Measurements from ENCODE around the gene HSD17B10.

The HSD17B10 gene

DNA sequence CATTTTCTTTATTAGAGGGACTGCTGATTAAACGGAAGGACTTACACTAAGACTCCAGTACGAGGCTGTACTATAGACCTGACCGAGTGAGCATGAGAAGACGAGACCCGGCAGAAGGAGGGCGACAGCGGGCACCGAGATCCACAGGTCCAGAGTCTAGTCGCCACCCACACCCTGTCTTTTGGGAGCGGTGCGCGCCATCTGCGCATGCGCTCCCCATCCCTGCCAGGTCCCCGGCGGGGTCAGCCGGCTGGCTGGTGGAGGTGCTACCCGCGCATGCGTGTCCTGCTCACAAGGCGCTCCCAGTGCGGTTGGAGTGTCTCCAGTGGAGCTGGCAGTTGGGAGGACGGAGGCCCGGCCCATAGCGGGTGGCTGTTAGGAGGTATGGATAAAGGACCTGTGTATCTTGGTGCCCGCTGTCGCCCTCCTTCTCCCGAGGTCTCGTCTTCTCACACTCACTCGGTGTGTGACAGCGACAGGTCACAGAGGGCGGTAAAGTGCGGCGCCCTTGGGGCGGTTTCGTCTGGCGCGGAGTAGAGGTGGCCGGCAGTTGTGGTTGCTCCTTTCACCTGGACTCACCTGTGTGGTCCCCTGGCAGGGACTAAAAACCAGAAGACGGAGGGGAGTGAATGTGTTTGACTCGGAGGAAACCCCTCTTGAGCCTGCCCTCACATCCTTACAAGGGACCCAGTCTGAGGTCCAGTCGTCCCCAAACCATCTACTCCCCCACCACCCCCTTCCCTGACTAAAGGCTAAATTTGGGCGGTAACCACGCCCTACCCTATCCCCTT lies 7.6 kb upstream of the HSD17B10 start:
- H3K27me3 ChIP-seq (ENCODE audit: insufficient read depth, low read length, poor library complexity, severe bottlenecking): no peaks in the 10 kb centered on the region
- peak overlapping the region; percentile 85 for H2AFZ ChIP-seq (ENCODE audit: low read length)
- peak overlapping the region; percentile 76 for H3K4me2 ChIP-seq (ENCODE audit: low read depth, low read length, poor library complexity, severe bottlenecking)
- no peak for TF ChIP-seq EZH2phosphoT487 (IDR thresholded peaks at IDR 0.05; ENCODE audit: borderline replicate concordance)
- TF ChIP-seq, protein P1, sequence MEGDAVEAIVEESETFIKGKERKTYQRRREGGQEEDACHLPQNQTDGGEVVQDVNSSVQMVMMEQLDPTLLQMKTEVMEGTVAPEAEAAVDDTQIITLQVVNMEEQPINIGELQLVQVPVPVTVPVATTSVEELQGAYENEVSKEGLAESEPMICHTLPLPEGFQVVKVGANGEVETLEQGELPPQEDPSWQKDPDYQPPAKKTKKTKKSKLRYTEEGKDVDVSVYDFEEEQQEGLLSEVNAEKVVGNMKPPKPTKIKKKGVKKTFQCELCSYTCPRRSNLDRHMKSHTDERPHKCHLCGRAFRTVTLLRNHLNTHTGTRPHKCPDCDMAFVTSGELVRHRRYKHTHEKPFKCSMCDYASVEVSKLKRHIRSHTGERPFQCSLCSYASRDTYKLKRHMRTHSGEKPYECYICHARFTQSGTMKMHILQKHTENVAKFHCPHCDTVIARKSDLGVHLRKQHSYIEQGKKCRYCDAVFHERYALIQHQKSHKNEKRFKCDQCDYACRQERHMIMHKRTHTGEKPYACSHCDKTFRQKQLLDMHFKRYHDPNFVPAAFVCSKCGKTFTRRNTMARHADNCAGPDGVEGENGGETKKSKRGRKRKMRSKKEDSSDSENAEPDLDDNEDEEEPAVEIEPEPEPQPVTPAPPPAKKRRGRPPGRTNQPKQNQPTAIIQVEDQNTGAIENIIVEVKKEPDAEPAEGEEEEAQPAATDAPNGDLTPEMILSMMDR (conservative IDR thresholded peaks at IDR 0.05; ENCODE audit: low read length): no peak
- peaks cover 4% of the 10 kb centered on the region for H3K4me1 ChIP-seq (ENCODE audit: insufficient read depth, low read length, poor library complexity, severe bottlenecking)
- no peaks in the 10 kb centered on the region for H3K9me3 ChIP-seq (ENCODE audit: insufficient read depth, low read depth, low read length)
- no peaks in the 10 kb centered on the region for H3K36me3 ChIP-seq (ENCODE audit: insufficient read depth, low read length)
- H4K20me1 ChIP-seq (ENCODE audit: insufficient read depth, low read length, poor library complexity, severe bottlenecking): no peaks in the 10 kb centered on the region
- no peaks in the 10 kb centered on the region for H3F3A ChIP-seq (ENCODE audit: low read depth)
- peak overlapping the region; percentile 76 for H3K4me3 ChIP-seq (ENCODE audit: low read length, poor library complexity, severe bottlenecking)
- H3K9me2 ChIP-seq (replicated peaks; ENCODE audit: low read depth, low read length): no peaks in the 10 kb centered on the region
- peak overlapping the region; percentile 70 for H3K9ac ChIP-seq (ENCODE audit: low read depth, low read length, poor library complexity, severe bottlenecking)
- H3K79me2 ChIP-seq (ENCODE audit: insufficient read depth, low read length): no peaks in the 10 kb centered on the region

DNA sequence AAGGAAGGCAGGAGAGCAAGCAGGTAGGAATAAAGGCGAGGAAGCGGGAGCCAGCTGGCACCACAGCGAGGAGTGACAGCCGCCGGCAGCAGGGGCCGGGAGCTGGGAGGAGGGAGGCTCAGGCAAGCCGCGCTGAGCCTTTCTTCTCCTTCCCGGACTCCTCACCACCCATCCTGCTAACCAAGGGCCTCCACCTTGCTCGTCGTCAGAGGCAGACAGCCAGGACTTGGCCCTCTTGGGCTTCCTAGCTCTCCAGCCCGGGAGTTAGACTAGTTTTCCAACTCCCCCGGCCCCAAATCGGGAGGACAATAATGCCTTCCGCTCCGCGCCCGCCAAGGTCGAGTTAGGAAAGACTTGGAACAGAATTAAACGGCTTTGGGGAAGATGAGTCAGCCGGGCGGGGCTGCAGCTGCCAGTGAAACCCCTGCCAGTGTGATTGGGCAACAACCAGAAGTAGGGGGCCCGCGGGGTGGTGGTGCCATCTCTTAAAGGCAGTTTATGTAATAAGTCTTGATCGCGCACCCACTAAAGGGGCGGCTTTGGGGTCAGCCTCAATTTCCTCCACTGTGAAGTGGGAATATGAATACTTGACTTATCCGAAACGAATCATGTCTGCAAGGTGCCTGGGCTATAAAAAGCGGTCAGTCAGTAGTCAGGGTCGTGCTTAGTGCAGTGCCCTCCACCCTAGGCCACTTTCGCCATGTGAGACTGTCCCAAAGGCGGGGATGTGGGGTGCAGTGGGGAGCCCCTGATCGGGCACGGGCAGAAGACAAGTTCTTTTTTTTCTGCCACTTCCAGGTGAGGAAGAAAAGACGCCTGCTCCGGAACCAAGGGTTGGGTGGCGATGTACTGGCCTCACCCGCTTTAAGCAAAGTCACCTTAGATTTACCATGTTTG lies 6.7 kb upstream of the HSD17B10 start:
- no peaks in the 10 kb centered on the region for H4K20me1 ChIP-seq (ENCODE audit: insufficient read depth, low read length, poor library complexity, severe bottlenecking)
- no peaks in the 10 kb centered on the region for H3K36me3 ChIP-seq (ENCODE audit: insufficient read depth, low read length)
- TF ChIP-seq, protein P1 (conservative IDR thresholded peaks at IDR 0.05; ENCODE audit: low read length): no peak
- no peak for TF ChIP-seq EZH2phosphoT487 (IDR thresholded peaks at IDR 0.05; ENCODE audit: borderline replicate concordance)
- H3K9me3 ChIP-seq (ENCODE audit: insufficient read depth, low read depth, low read length): no peaks in the 10 kb centered on the region
- H3K9ac ChIP-seq (ENCODE audit: low read depth, low read length, poor library complexity, severe bottlenecking): peak overlapping the region; percentile 70
- peak overlapping the region; percentile 85; the same call in 1 of the 2 replicates for H2AFZ ChIP-seq (ENCODE audit: low read length)
- no peaks in the 10 kb centered on the region for H3K79me2 ChIP-seq (ENCODE audit: insufficient read depth, low read length)
- H3K4me3 ChIP-seq (ENCODE audit: low read length, poor library complexity, severe bottlenecking): peak overlapping the region; percentile 76
- H3F3A ChIP-seq (ENCODE audit: low read depth): no peaks in the 10 kb centered on the region
- H3K27me3 ChIP-seq (ENCODE audit: insufficient read depth, low read length, poor library complexity, severe bottlenecking): no peaks in the 10 kb centered on the region
- no peaks in the 10 kb centered on the region for H3K9me2 ChIP-seq (replicated peaks; ENCODE audit: low read depth, low read length)
- peak overlapping the region; percentile 76 for H3K4me2 ChIP-seq (ENCODE audit: low read depth, low read length, poor library complexity, severe bottlenecking)
- H3K4me1 ChIP-seq (ENCODE audit: insufficient read depth, low read length, poor library complexity, severe bottlenecking): peaks cover 4% of the 10 kb centered on the region

DNA sequence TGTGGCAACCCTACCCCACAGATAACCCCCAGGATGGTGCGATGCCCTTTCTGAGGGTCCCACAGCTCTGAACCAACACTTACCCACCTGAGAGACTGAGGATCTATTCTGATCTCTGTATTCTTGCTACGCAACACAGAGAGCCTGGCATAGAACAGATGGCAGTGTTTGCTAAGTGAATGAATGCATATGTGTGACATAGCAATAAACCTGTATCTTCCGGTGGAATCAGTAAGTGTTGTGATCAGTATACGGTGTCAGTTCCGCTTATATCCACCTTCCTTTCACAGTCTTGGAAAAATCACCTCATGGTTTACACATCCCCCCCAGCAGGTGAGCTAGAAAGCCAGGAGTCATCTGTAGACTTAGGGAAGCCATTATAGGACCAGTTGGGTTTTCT lies 5.9 kb upstream of the HSD17B10 start:
- Histone ChIP-seq H2AFZ (ENCODE audit: low read length) (no peak overlapping the region), H3K9me2 (replicated peaks; ENCODE audit: low read depth, low read length) (no peaks in the 10 kb centered on the region), H3F3A (ENCODE audit: low read depth) (no peaks in the 10 kb centered on the region), H3K9ac (ENCODE audit: low read depth, low read length, poor library complexity, severe bottlenecking) (no peak overlapping the region), H3K9me3 (ENCODE audit: insufficient read depth, low read depth, low read length) (no peaks in the 10 kb centered on the region), H3K4me2 (ENCODE audit: low read depth, low read length, poor library complexity, severe bottlenecking) (no peak overlapping the region), H3K27me3 (ENCODE audit: insufficient read depth, low read length, poor library complexity, severe bottlenecking) (no peaks in the 10 kb centered on the region), H4K20me1 (ENCODE audit: insufficient read depth, low read length, poor library complexity, severe bottlenecking) (no peaks in the 10 kb centered on the region), H3K4me1 (ENCODE audit: insufficient read depth, low read length, poor library complexity, severe bottlenecking) (peaks cover 4% of the 10 kb centered on the region), H3K4me3 (ENCODE audit: low read length, poor library complexity, severe bottlenecking) (no peak overlapping the region), H3K36me3 (ENCODE audit: insufficient read depth, low read length) (no peaks in the 10 kb centered on the region), H3K79me2 (ENCODE audit: insufficient read depth, low read length) (no peaks in the 10 kb centered on the region)
- TF ChIP-seq, protein P1 (conservative IDR thresholded peaks at IDR 0.05; ENCODE audit: low read length): no peak
- no peak for TF ChIP-seq EZH2phosphoT487 (IDR thresholded peaks at IDR 0.05; ENCODE audit: borderline replicate concordance)
